SK-N-SH treated with all-trans-retinoic acid at 6 μM for 48 hours (cell line): ENCODE measurements around the gene PTDSS2.

Source experiments
- ATAC-seq: fragments of 200-7000 bp; cut with Tn5 transposase; 3 replicates; pipeline ENCODE4 v1.9.1; 2020; ENCODE audit warnings: mild to moderate bottlenecking, moderate library complexity
- ARNTL ChIP-seq: fragments of 450-650 bp; formaldehyde crosslinking; IDR thresholded peaks from 2 replicates; pipeline ENCODE4 v1.5.0; 2020; ENCODE audit warnings: low read depth, mild to moderate bottlenecking, moderate library complexity, borderline replicate concordance
- BACH2 ChIP-seq: fragments of 250-450 bp; sonication (Bioruptor Pico); IDR thresholded peaks from 2 replicates; pipeline ENCODE4 v1.9.0; 2021; ENCODE audit warnings: mild to moderate bottlenecking, borderline replicate concordance
- CREB5 ChIP-seq: fragments of 250-450 bp; sonication (Bioruptor Pico); IDR thresholded peaks from 2 replicates; pipeline ENCODE4 v1.5.1; 2020; ENCODE audit warnings: low read depth, mild to moderate bottlenecking, moderate library complexity
- CSRNP3 ChIP-seq: fragments of 250-450 bp; sonication (Bioruptor Pico); IDR thresholded peaks from 2 replicates; pipeline ENCODE4 v1.5.1; 2021; ENCODE audit warnings: mild to moderate bottlenecking, moderate library complexity
- GLIS3 ChIP-seq: fragments of 250-450 bp; sonication (Bioruptor Pico); IDR thresholded peaks from 2 replicates; pipeline ENCODE4 v1.5.0; 2020; ENCODE audit warnings: mild to moderate bottlenecking, moderate library complexity
- ISL1 ChIP-seq: fragments of 250-450 bp; sonication (Bioruptor Pico); IDR thresholded peaks from 2 replicates; pipeline ENCODE4 v2.1.2; 2022; ENCODE audit warnings: mild to moderate bottlenecking, moderate library complexity
- OSR1 ChIP-seq: fragments of 250-450 bp; sonication (Bioruptor Pico); IDR thresholded peaks from 2 replicates; pipeline ENCODE4 v1.8.0; 2022; ENCODE audit warnings: moderate library complexity, mild to moderate bottlenecking, inconsistent platforms
- PPARA ChIP-seq: fragments of 250-450 bp; sonication (Bioruptor Pico); IDR thresholded peaks from 2 replicates; pipeline ENCODE4 v1.5.0; 2020; ENCODE audit warnings: mild to moderate bottlenecking, borderline replicate concordance
- RARB ChIP-seq: fragments of 250-450 bp; sonication (Bioruptor Pico); IDR thresholded peaks from 2 replicates; pipeline ENCODE4 v1.8.0; 2021; ENCODE audit warnings: mild to moderate bottlenecking, moderate library complexity
- TCF4 ChIP-seq: fragments of 250-450 bp; sonication (Bioruptor Pico); IDR thresholded peaks from 2 replicates; pipeline ENCODE4 v1.8.0; 2021; ENCODE audit warnings: mild to moderate bottlenecking, moderate library complexity, borderline replicate concordance
- TOX ChIP-seq: fragments of 250-450 bp; sonication (Bioruptor Pico); IDR thresholded peaks from 2 replicates; pipeline ENCODE4 v1.8.0; 2021; ENCODE audit warnings: mild to moderate bottlenecking, moderate library complexity, borderline replicate concordance
- ZC3H10 ChIP-seq: fragments of 250-450 bp; sonication (Bioruptor Pico); IDR thresholded peaks from 2 replicates; pipeline ENCODE4 v1.5.1; 2021; ENCODE audit warnings: mild to moderate bottlenecking, moderate library complexity
- ZFP3 ChIP-seq: fragments of 250-450 bp; sonication (Bioruptor Pico); IDR thresholded peaks from 2 replicates; pipeline ENCODE4 v1.5.0; 2020; ENCODE audit warnings: mild to moderate bottlenecking, moderate library complexity
- ZFP30 ChIP-seq: fragments of 450-650 bp; formaldehyde crosslinking; IDR thresholded peaks from 2 replicates; pipeline ENCODE4 v1.5.0; 2022; ENCODE audit warnings: mild to moderate bottlenecking, moderate library complexity
- ZNF70 ChIP-seq: fragments of 450-650 bp; formaldehyde crosslinking; IDR thresholded peaks from 2 replicates; pipeline ENCODE4 v1.5.0; 2020; ENCODE audit warnings: mild to moderate bottlenecking, moderate library complexity
- ZNF8 ChIP-seq: fragments of 450-650 bp; formaldehyde crosslinking; IDR thresholded peaks from 2 replicates; pipeline ENCODE4 v1.5.0; 2020; ENCODE audit warnings: mild to moderate bottlenecking, moderate library complexity
- TF ChIP-seq, protein P1 (sequence below): fragments of 250-450 bp; sonication (Bioruptor Pico); IDR thresholded peaks from 2 replicates; pipeline ENCODE4 v1.8.0; 2021; ENCODE audit warnings: low read depth, mild to moderate bottlenecking, moderate library complexity, borderline replicate concordance

The PTDSS2 gene

GRCh38 chr11:437228-437870 lies 12.7 kb upstream of the PTDSS2 start:
- TF ChIP-seq OSR1 (CRISPR knock-in tag) (no peak), CSRNP3 (CRISPR knock-in tag) (no peak), ISL1 (CRISPR knock-in tag) (no peak), ZNF70 (CRISPR knock-in tag) (no peak), TCF4 (CRISPR knock-in tag) (no peak), ARNTL (CRISPR knock-in tag) (no peak)

DNA sequence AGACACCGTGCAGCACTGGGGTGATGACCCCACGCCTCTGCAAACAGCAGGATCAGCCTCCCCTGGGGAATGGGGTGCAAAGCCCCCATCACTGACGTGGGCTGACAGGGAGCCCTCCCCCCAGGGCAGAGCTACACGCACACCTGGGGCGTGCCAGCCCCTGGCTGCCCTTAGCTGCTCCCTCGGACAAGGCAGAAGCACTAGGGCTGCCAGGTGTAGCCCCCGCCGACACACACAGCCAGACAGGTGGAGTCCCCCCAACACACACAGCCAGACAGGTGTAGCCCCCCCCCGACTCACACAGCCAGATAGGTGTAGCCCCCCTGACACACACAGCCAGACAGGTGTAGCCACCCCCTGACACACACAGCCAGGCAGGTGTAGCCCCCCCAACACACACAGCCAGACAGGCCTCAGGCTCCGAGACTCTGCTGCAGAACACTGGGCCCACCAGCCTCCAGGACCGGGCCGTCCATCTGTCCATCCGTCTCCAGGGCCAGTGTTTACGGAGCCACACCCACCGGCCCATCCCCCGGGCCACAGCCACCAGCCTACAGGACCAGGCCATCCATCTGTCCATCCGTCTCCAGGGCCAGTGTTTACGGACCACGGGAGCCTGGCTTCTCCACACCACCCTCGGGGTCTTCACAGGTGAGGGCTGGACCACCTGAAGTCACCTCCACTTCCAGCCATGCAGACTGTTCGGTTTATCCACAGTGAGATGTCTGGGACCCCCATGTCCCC lies 11.8 kb upstream of the PTDSS2 start:
- no peak for TF ChIP-seq GLIS3 (CRISPR knock-in tag)
- TF ChIP-seq TCF4 (CRISPR knock-in tag): no peak
- no peak for TF ChIP-seq ZC3H10
- no peak for TF ChIP-seq ZNF8 (CRISPR knock-in tag)
- ATAC-seq: no peak

More at GRCh38 chr11:437228-437870, 12.7 kb upstream of the PTDSS2 start:
- ATAC-seq: no peak

DNA sequence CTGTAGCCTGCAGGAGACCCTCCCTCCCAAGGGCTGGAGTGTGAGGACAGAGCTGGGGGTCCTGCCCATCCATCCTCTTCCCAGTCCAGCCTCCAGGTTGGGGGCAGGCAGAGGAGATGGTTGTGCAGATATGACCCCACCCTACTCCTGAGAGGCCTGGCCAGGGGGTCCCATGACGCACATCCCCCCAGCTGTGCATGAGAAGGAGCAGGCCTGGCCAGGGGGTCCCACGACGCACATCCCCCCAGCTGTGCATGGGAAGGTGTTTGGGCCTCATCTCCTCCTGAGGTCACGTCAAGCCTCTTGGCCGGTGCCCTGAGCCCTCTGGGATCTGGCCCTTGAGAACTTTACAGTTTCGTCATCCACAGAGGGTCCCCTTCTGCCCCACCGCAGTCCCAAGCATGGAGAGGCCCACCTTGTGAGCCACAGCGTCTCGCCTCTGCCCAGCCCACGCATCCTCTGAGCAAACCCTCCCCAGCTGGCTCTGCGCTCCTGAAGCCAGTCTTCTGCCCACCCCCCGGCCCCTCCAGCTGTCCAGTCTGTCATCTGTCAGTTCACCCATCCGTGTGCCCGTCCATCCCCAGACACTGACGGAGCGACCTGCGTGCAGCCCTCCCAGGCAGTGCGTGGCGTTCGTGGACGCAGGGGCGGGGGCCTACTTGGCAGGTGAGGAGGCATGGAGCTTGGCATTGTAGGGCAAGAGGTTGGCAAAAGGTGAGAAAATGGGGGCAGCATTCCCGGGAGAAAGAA lies 10.6 kb upstream of the PTDSS2 start:
- TF ChIP-seq PPARA (no peak), RARB (no peak)
- TF ChIP-seq, protein P1, sequence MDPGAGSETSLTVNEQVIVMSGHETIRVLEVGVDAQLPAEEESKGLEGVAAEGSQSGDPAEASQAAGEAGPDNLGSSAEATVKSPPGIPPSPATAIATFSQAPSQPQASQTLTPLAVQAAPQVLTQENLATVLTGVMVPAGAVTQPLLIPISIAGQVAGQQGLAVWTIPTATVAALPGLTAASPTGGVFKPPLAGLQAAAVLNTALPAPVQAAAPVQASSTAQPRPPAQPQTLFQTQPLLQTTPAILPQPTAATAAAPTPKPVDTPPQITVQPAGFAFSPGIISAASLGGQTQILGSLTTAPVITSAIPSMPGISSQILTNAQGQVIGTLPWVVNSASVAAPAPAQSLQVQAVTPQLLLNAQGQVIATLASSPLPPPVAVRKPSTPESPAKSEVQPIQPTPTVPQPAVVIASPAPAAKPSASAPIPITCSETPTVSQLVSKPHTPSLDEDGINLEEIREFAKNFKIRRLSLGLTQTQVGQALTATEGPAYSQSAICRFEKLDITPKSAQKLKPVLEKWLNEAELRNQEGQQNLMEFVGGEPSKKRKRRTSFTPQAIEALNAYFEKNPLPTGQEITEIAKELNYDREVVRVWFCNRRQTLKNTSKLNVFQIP: no peak
- TF ChIP-seq, all 23 proteins: peak for 0
- no peak for ATAC-seq

- no peak for ATAC-seq
- TF ChIP-seq RARB: no peak
These were observed 9.7 kb upstream of the PTDSS2 start for GRCh38 chr11:440065-441042.

DNA sequence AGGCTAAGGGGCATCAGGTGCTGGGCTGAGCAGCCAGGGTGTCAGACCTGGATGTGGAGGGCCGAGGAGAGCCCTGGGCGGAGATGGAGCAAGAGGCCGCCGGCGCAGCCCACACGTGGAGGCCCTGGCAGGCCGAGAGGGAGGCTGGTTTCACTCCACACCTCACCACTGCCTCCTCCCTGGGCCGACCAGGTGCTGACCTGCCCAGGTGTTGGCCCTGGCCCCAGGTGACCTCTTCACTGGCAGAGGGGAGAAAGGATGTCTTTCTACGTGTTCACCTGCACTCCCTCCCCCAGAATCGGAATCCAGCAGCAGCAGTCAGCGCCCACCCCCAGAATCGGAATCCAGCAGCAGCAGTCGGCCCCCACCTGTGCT lies 9.0 kb upstream of the PTDSS2 start:
- TF ChIP-seq TOX (CRISPR knock-in tag) (no peak), ZC3H10 (no peak), TCF4 (CRISPR knock-in tag) (no peak), PPARA (no peak), GLIS3 (CRISPR knock-in tag) (no peak), ZNF8 (CRISPR knock-in tag) (no peak), RARB (no peak), BACH2 (CRISPR knock-in tag) (no peak), ZFP30 (CRISPR knock-in tag) (no peak), CREB5 (CRISPR knock-in tag) (no peak), ZFP3 (CRISPR knock-in tag) (no peak)
- TF ChIP-seq, protein P1: no peak
- 0 out of 3 replicates have a peak, but pooled peaks have one; percentile 9 for ATAC-seq
